CD4-positive, alpha-beta T cell (primary cell): ENCODE measurements around the gene NRXN3. TPM values are rescaled to one million over a fixed set of nuclear protein-coding genes. Genes with fewer than 3 reads are reported as not detected.

ENCODE experiments used
- ATAC-seq: fragments of 200-7000 bp; cut with Tn5 transposase; one replicate; pipeline ENCODE4 v1.10.0; 2022; ENCODE audit warnings: mild to moderate bottlenecking; ENCODE audit not compliant: poor library complexity
- CTCF ChIA-PET: fragments of 350-600 bp; sonication (Branson Sonifier 250); formaldehyde crosslinking; loops from one replicate; lab custom pipeline; 2021; ENCODE audit warnings: antibody characterized with exemption, inconsistent platforms; lab: Charles Lee
- POLR2A ChIA-PET: fragments of 350-600 bp; sonication (Branson Sonifier 250); formaldehyde crosslinking; loops from one replicate; lab custom pipeline; 2021; ENCODE audit warnings: antibody characterized with exemption, inconsistent platforms; lab: Charles Lee
- DNase-seq, 14 experiments: peaks; one replicate each; pipeline ENCODE4 v3.0.0-alpha.2; 2013 to 2020; ENCODE audit warnings: mixed read lengths in 2 of 14
- H3K27ac ChIP-seq, 2 donors: one replicate each; pipeline versions ENCODE4 v1.5.1 to v1.7.0; 2013; ENCODE audit warnings: low read length in 2 of 2, low read depth in 1 of 2, mild to moderate bottlenecking in 1 of 2
- H3K27me3 ChIP-seq, 2 experiments: 1 replicate in 1 of 2; 2 replicates in 1 of 2; pipeline versions ENCODE4 v1.6.1 to v1.7.0; 2013; ENCODE audit warnings: low read length in 2 of 2, control low read depth in 1 of 2, mild to moderate bottlenecking in 1 of 2, moderate library complexity in 1 of 2; ENCODE audit not compliant: insufficient read depth in 2 of 2, control insufficient read depth in 1 of 2
- H3K36me3 ChIP-seq: one replicate; pipeline ENCODE4 v1.6.1; 2013; ENCODE audit warnings: low read length, control low read depth; ENCODE audit not compliant: insufficient read depth
- H3K4me1 ChIP-seq: one replicate; pipeline ENCODE4 v1.6.1; 2013; ENCODE audit warnings: low read length, control low read depth; ENCODE audit not compliant: insufficient read depth
- H3K4me3 ChIP-seq: one replicate; pipeline ENCODE4 v1.5.1; 2013; ENCODE audit warnings: mild to moderate bottlenecking, low read length, moderate library complexity
- H3K9me3 ChIP-seq, 2 experiments: 1 replicate in 1 of 2; 2 replicates in 1 of 2; pipeline versions ENCODE4 v1.6.1 to v1.7.0; 2013; ENCODE audit warnings: low read length in 2 of 2, mild to moderate bottlenecking in 2 of 2, control low read depth in 1 of 2, moderate library complexity in 1 of 2; ENCODE audit not compliant: control insufficient read depth in 1 of 2, insufficient read depth in 1 of 2
- H3K27ac Mint-ChIP-seq: one replicate; pipeline ENCODE4 v1.8.0; 2020; ENCODE audit warnings: mixed read lengths
- H3K27me3 Mint-ChIP-seq: one replicate; pipeline ENCODE4 v1.8.0; 2021; ENCODE audit warnings: mixed read lengths
- H3K36me3 Mint-ChIP-seq: one replicate; pipeline ENCODE4 v1.8.0; 2021; ENCODE audit warnings: low read depth, mixed read lengths
- H3K4me1 Mint-ChIP-seq: one replicate; pipeline ENCODE4 v1.8.0; 2021; ENCODE audit warnings: low read depth, mixed read lengths
- H3K4me3 Mint-ChIP-seq: one replicate; pipeline ENCODE4 v1.8.0; 2020; ENCODE audit warnings: mild to moderate bottlenecking, mixed read lengths
- H3K9me3 Mint-ChIP-seq: one replicate; pipeline ENCODE4 v1.8.0; 2020; ENCODE audit warnings: mixed read lengths
- intact Hi-C, 2 experiments: fragments of 100-400 bp; cut with DNase I in 1 of 2; cut with micrococcal nuclease in 1 of 2; formaldehyde crosslinking; loops; one replicate each; pipeline versions ENCODE4 v1.15.1 to v1.9.0; 2023 to 2025; cut with DNase I, micrococcal nuclease
- total RNA-seq, 174 experiments: library from RNA in 2 of 174; stranded (reverse) in 2 of 174; gene quantifications; one replicate each; pipeline ENCODE4 v1.2.3 and lab custom pipeline; 2021 to 2026
- TF ChIP-seq, protein P1 (sequence below): fragments of 200-600 bp; IDR thresholded peaks from one replicate; pipeline ENCODE4 v1.8.0; 2022; ENCODE audit warnings: antibody characterized with exemption, mild to moderate bottlenecking

NRXN3 gene
- total RNA-seq, 2 experiments from 2014 or later: not detected

DNA sequence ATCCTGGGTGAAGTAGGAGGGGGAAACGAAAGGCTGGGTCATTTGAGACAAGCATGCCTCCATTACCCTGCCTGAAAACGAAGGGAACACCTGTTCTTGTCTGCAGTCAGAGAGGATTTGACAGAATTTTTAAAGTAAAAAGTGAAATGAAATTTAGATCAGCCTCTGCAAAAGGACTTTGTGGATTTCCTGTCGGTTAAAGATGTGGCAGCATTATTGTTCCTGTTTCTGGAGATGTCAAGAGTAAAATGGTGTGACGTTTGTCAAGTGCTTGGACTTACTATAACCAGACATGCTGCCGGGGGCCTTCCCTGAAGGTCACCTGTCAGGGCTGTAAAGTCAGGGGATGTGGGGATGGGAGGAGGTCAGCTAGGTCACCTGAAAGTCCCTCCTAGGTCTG lies 32.0 kb downstream of the NRXN3 start:
- H3K4me1 Mint-ChIP-seq: peaks cover 12% of the 10 kb centered on the region
- TF ChIP-seq, protein P1, sequence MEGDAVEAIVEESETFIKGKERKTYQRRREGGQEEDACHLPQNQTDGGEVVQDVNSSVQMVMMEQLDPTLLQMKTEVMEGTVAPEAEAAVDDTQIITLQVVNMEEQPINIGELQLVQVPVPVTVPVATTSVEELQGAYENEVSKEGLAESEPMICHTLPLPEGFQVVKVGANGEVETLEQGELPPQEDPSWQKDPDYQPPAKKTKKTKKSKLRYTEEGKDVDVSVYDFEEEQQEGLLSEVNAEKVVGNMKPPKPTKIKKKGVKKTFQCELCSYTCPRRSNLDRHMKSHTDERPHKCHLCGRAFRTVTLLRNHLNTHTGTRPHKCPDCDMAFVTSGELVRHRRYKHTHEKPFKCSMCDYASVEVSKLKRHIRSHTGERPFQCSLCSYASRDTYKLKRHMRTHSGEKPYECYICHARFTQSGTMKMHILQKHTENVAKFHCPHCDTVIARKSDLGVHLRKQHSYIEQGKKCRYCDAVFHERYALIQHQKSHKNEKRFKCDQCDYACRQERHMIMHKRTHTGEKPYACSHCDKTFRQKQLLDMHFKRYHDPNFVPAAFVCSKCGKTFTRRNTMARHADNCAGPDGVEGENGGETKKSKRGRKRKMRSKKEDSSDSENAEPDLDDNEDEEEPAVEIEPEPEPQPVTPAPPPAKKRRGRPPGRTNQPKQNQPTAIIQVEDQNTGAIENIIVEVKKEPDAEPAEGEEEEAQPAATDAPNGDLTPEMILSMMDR: no peak
- no peaks in the 10 kb centered on the region for H3K4me1 ChIP-seq
- no peaks in the 10 kb centered on the region for H3K36me3 Mint-ChIP-seq
- ChIA-PET POLR2A (no interaction called here), CTCF (no interaction called here)
- H3K36me3 ChIP-seq: no peaks in the 10 kb centered on the region
- H3K27me3 Mint-ChIP-seq: peaks cover 3% of the 10 kb centered on the region
- peaks cover 0 to 8% of the 10 kb centered on the region in 2 experiments for H3K9me3 ChIP-seq
- H3K4me3 ChIP-seq: no peak overlapping the region
- no peak overlapping the region for H3K27ac Mint-ChIP-seq
- ATAC-seq (no peak), DNase-seq (peak in 1 of 14 experiments; percentile 2)
- intact Hi-C loops: no loop called here
- no peak overlapping the region for H3K27ac ChIP-seq
- H3K4me3 Mint-ChIP-seq: no peak overlapping the region
- H3K9me3 Mint-ChIP-seq: peaks cover 3% of the 10 kb centered on the region
- no peaks in the 10 kb centered on the region for H3K27me3 ChIP-seq

DNA sequence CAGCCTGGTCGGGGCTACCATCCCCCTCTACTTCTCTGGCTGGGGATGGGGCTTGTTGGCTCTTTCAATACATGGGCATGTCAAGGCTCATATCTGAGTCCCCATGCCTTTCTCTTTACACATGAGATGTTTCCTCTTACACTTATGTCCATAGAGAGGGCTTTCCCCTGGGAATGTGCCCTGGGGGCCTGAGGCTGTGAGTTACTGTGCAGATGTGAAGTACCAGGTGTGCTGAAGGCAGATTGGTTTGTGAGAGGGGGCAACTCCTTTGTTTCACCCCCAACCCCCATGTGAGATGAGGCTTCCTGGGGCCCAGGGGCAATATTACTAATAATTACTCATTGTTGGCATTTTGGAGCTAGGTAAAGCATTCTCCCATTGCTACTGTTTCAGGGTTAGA lies 32.8 kb downstream of the NRXN3 start:
- no peak overlapping the region for H3K27ac ChIP-seq
- peaks cover 12% of the 10 kb centered on the region for H3K4me1 Mint-ChIP-seq
- ATAC-seq (no peak), DNase-seq (no peak)
- H3K27ac Mint-ChIP-seq: no peak overlapping the region
- H3K9me3 Mint-ChIP-seq: peaks cover 3% of the 10 kb centered on the region
- no peaks in the 10 kb centered on the region for H3K27me3 ChIP-seq
- H3K4me1 ChIP-seq: no peaks in the 10 kb centered on the region
- intact Hi-C loops: no loop called here
- ChIA-PET CTCF (no interaction called here), POLR2A (no interaction called here)
- TF ChIP-seq, protein P1: no peak
- H3K9me3 ChIP-seq: peaks cover 0 to 5% of the 10 kb centered on the region in 2 experiments
- H3K4me3 Mint-ChIP-seq: no peak overlapping the region
- peaks cover 3% of the 10 kb centered on the region for H3K27me3 Mint-ChIP-seq
- H3K36me3 ChIP-seq: no peaks in the 10 kb centered on the region
- H3K4me3 ChIP-seq: no peak overlapping the region
- H3K36me3 Mint-ChIP-seq: no peaks in the 10 kb centered on the region

DNA sequence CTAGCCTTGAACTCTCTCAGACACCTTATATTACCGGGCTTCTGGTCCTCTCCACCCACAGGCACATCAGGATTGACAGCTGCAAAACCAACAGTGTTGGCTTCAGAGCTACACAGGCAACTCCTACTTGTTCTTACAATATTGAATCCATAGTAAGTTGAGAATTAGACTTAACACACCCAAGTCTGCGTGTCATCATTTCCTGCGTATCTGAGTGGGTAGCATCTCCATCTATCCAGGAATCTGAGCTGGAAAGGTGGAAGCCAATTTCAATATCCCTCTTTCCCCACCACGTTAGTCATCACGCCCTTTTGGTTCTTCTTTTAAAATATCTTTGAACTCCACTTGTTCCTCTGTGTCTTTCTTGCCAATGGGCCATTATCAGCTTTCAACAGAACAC lies 37.2 kb downstream of the NRXN3 start:
- Histone ChIP-seq H3K4me1 (no peaks in the 10 kb centered on the region), H3K27ac (no peak overlapping the region), H3K36me3 (no peaks in the 10 kb centered on the region), H3K4me3 (no peak overlapping the region), H3K9me3 (peaks cover 7 to 12% of the 10 kb centered on the region in 2 experiments), H3K27me3 (no peaks in the 10 kb centered on the region)
- TF ChIP-seq, protein P1: no peak
- no peak overlapping the region for H3K27ac Mint-ChIP-seq
- intact Hi-C loops: no loop called here
- H3K9me3 Mint-ChIP-seq: peaks cover 8% of the 10 kb centered on the region
- POLR2A ChIA-PET: no interaction called here
- no peak overlapping the region for H3K4me3 Mint-ChIP-seq
- peaks cover 2% of the 10 kb centered on the region for H3K4me1 Mint-ChIP-seq
- CTCF ChIA-PET: no interaction called here
- no peaks in the 10 kb centered on the region for H3K36me3 Mint-ChIP-seq
- ATAC-seq (no peak), DNase-seq (no peak)
- peaks cover 3% of the 10 kb centered on the region for H3K27me3 Mint-ChIP-seq
